Renal cortex interstitium (tissue), 15 donors: ENCODE data around the gene CARS2. TPM values are rescaled to one million over a fixed set of nuclear protein-coding genes. Genes with fewer than 3 reads are reported as not detected.
A peak's percentile ranks its signal among the peaks of the same experiment; 100 is the strongest.
"Not testable (repeated sequence)": the region's sequence is repeated elsewhere in the genome, so short reads cannot be mapped to it uniquely, and the experiment has no call there.

Experiments
- DNase-seq, 11 donors: peaks; one replicate each; pipeline ENCODE4 v3.0.0-alpha.2; 2013; ENCODE audit warnings: low read depth in 9 of 11, low spot score in 4 of 11; ENCODE audit errors: extremely low read depth in 1 of 11
- long read RNA-seq, 16 experiments: transcript quantifications; one replicate each; lab custom pipeline, GENCODE V29; 2026
- polyA plus RNA-seq, 3 donors: library from polyadenylated mRNA; unstranded; fragments of 120-200 nt; gene quantifications; one replicate each; pipeline ENCODE4 v1.2.1, GENCODE V29; 2013; ENCODE audit not compliant: insufficient read length in 3 of 3

The CARS2 gene, protein sequence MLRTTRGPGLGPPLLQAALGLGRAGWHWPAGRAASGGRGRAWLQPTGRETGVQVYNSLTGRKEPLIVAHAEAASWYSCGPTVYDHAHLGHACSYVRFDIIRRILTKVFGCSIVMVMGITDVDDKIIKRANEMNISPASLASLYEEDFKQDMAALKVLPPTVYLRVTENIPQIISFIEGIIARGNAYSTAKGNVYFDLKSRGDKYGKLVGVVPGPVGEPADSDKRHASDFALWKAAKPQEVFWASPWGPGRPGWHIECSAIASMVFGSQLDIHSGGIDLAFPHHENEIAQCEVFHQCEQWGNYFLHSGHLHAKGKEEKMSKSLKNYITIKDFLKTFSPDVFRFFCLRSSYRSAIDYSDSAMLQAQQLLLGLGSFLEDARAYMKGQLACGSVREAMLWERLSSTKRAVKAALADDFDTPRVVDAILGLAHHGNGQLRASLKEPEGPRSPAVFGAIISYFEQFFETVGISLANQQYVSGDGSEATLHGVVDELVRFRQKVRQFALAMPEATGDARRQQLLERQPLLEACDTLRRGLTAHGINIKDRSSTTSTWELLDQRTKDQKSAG
- polyA plus RNA-seq = 10 to 100 TPM; 46.5 to 76.1 (median 73.0) TPM
- long read RNA-seq, donor 1, transcript CARS2-201 (15 exons, 1,879 nt) = major isoform, 6 of 11 reads
- long read RNA-seq, donor 1, partial matches to known transcripts = 0 of 11 reads
- long read RNA-seq, donor 1, other reads (novel, unspliced or antisense) = 0 of 11 reads
- long read RNA-seq, donor 2, transcript CARS2-201 (15 exons, 1,879 nt) = major isoform, 7 of 9 reads
- long read RNA-seq, donor 2, partial matches to known transcripts = 0 of 9 reads
- long read RNA-seq, donor 2, other reads (novel, unspliced or antisense) = 0 of 9 reads
- long read RNA-seq, donor 3, transcript CARS2-201 (15 exons, 1,879 nt) = major isoform, 15 of 124 reads
- long read RNA-seq, donor 3, partial matches to known transcripts = 83 of 124 reads
- long read RNA-seq, donor 3, other reads (novel, unspliced or antisense) = 25 of 124 reads
- long read RNA-seq, donor 4, transcript CARS2-201 (15 exons, 1,879 nt) = major isoform, 9 of 12 reads
- long read RNA-seq, donor 4, partial matches to known transcripts = 0 of 12 reads
- long read RNA-seq, donor 4, other reads (novel, unspliced or antisense) = 0 of 12 reads
- long read RNA-seq, donor 5 = 0 reads
- long read RNA-seq, donor 6, partial matches to known transcripts = 5 of 13 reads
- long read RNA-seq, donor 6, other reads (novel, unspliced or antisense) = 0 of 13 reads
- long read RNA-seq, donor 7, transcript CARS2-201 (15 exons, 1,879 nt) = major isoform, 9 of 38 reads
- long read RNA-seq, donor 7, partial matches to known transcripts = 6 of 38 reads
- long read RNA-seq, donor 7, other reads (novel, unspliced or antisense) = 22 of 38 reads
- long read RNA-seq, donor 8 = 0 reads
- long read RNA-seq, donor 9, transcript CARS2-201 (15 exons, 1,879 nt) = major isoform, 9 of 10 reads
- long read RNA-seq, donor 9, partial matches to known transcripts = 0 of 10 reads
- long read RNA-seq, donor 9, other reads (novel, unspliced or antisense) = 0 of 10 reads
- long read RNA-seq, donor 10, transcript CARS2-224 (2 exons, 3,516 nt) = major isoform, 5 of 17 reads
- long read RNA-seq, donor 10, transcript CARS2-201 (15 exons, 1,879 nt) = major isoform, 5 of 17 reads
- long read RNA-seq, donor 10, partial matches to known transcripts = 7 of 17 reads
- long read RNA-seq, donor 10, other reads (novel, unspliced or antisense) = 0 of 17 reads
- long read RNA-seq, donor 11, transcript CARS2-201 (15 exons, 1,879 nt) = major isoform, 16 of 16 reads
- long read RNA-seq, donor 11, partial matches to known transcripts = 0 of 16 reads
- long read RNA-seq, donor 11, other reads (novel, unspliced or antisense) = 0 of 16 reads
- long read RNA-seq, donor 12, partial matches to known transcripts = 0 of 6 reads
- long read RNA-seq, donor 12, other reads (novel, unspliced or antisense) = 0 of 6 reads
- long read RNA-seq, donor 13 = 0 reads
- long read RNA-seq, donor 14, transcript CARS2-201 (15 exons, 1,879 nt) = major isoform, 16 of 89 reads
- long read RNA-seq, donor 14, partial matches to known transcripts = 72 of 89 reads
- long read RNA-seq, donor 14, other reads (novel, unspliced or antisense) = 0 of 89 reads
- long read RNA-seq, donor 15, partial matches to known transcripts = 5 of 9 reads
- long read RNA-seq, donor 15, other reads (novel, unspliced or antisense) = 0 of 9 reads
- long read RNA-seq, donor 16, transcript CARS2-201 (15 exons, 1,879 nt) = major isoform, 30 of 50 reads
- long read RNA-seq, donor 16, partial matches to known transcripts = 16 of 50 reads
- long read RNA-seq, donor 16, other reads (novel, unspliced or antisense) = 0 of 50 reads

DNA sequence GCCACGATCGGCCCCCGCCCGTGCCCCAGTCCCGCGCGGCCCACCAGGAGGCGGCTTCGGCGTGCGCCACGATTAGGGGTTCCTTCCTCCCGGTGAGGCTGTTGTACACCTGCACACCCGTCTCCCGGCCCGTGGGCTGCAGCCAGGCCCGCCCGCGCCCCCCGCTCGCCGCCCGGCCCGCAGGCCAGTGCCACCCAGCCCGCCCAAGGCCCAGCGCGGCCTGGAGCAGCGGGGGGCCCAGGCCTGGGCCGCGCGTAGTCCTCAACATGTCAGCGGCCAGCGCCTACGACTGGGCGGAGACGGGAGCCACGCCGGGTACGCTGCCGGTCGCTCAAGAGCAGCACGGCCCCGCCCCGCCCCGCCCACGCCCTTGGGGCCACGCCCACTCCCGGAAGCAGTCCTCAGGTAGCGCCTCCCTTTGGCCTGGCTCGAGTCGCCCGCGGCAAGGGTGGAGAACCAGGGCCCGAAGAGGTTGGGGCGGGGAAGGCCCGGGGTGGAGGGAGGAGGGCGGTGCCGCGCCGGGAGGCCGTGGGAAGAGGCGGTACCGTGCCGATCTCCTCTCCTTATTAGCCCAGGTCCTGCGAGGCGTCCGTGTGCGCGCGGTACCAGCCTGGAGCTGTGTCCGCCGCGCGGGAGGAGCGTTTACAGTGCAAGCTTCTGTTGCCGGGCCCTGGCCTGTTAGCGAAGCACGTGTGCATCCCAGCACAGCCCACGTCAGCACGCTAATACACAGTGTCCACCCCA lies at the start of gene CARS2:
TSS of gene CARS2 (minus strand) at position 291 of the 744 bp plus-strand sequence. CDS start at position 268, 23 bp downstream.
- DNase-seq = peak in 8 of 11 donors; percentile 84 to 93 (median 90)

DNA sequence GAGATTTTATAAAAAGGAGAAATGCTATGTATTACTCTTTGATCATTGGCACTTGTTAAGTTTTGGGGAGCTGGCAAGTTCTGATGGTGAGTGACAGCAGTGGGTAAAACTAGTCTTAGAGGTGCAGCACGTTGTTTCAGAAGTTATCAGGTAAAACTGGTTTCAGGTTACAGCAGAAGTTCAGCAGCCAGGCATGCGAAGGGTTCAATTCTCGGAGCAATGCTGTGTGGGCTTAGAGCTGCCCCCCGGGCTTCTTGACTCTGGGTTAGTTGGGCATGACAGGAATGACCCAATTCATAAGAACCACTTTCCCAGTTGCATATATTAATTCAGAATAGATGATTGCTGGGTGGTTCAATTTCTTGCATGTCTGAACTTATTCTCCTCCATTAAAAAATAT lies 42.4 kb upstream of the CARS2 start:
- DNase-seq = no peak

DNA sequence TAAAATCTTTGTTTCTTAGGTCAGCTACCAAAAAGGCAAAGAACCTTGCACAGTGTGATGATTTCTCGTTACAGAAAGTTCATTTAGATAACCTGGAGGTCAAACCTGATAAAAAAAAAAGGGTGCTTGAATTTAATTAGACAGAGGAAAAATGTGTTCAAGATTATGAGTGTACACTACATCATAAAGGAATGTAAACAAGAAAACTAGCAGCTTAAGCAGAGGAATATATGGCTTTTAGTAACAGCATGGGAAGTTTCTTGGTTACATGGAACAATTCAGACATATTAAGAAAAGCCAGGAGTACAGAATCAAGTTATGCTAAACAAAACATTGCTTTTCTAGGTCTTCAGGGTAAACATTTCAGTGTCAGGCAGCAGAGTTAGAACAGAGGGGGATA lies 40.5 kb upstream of the CARS2 start:
- no peak for DNase-seq

DNA sequence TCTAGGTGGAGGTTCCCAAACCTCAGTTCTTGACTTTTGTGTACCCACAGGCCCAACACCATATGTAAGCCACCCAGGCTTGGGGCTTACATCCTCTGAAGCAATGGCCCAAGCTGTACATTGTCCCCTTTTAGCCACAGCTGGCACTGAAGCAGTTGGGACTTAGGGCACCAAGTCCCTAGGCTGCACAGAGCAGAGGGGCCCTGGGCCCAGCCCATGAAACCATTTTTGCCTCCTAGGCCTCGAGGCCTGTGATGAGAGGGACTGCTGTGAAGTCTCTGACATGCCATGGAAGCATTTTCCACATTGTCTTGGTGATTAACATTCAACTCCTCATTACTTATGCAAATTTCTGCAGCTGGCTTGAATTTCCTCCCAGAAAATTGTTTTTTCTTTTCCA lies 37.8 kb upstream of the CARS2 start:
- DNase-seq = no peak

DNA sequence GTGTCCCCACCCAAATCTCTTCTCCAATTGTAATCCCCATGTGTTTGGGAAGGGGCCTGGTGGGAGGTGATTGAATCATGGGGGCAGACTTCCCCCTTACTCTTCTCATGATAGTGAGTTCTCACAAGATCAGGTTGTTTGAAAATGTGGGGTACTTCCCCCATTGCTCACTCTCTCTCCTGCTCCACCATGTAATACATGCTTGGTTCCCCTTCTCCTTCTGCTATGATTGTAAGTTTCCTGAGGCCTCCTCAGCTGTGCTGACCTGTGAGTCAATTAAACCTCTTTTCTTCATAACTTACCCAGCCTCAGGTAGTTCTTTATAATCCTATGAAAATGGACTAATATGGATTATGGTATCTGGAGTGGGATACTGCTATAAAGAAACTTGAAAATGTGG lies 31.6 kb upstream of the CARS2 start:
- no peak for DNase-seq

DNA sequence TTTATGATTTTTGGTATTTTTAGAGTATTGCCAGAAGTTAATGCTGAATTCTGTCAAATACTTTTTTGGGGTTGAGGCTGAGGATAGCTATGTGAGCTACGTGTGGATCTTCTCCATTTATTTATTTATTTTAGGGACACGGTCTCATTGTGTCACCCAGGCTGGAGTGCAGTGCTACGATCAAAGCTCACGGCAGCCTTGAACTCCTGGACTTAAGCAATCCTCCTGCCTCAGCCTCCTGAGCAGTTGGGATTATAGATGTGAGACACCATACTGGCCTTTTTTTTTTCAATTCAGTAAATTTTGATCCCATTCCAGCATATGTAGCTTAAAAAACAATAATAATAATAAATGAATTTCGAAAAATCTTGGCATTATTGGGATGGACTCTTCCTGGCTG lies 28.6 kb upstream of the CARS2 start:
- no peak for DNase-seq

DNA sequence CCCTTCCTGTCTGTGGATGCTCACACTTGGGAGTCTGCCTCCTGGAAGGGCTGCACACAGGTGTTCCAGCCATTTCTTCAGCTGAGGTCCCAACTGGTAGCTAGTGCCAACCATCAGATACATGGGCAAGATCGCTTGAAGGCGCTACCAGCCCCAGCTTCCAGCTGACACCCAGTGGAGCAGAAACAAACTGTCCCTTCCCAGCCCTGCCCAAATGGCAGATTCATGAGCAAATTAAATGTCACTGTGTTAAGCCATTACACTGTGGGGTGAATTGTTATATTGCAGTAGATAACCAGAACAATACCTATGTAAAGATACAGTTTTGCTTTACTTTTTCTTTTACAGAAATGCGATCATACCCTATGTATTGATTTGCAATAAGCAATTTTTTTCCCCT lies 25.2 kb upstream of the CARS2 start:
- no peak for DNase-seq

DNA sequence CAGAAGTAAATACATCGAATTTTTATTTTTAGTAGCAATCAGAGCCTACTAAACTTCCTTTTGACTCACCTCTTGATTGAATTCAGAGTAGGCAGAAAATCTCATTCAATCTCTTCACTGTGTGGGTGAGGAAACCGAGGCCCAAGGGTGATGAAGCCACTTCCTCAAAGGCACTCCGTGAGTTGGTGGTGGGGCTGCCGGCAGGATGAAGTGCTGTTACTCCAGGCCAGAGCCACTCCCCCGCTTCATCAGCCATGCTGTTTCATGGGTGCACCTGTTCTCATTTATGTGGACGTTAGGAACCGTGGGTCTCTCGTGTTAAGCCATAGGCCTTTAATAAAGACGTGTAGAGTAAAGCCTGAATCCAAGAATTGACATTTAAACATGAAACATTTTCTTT lies 20.8 kb upstream of the CARS2 start:
- no peak for DNase-seq

DNA sequence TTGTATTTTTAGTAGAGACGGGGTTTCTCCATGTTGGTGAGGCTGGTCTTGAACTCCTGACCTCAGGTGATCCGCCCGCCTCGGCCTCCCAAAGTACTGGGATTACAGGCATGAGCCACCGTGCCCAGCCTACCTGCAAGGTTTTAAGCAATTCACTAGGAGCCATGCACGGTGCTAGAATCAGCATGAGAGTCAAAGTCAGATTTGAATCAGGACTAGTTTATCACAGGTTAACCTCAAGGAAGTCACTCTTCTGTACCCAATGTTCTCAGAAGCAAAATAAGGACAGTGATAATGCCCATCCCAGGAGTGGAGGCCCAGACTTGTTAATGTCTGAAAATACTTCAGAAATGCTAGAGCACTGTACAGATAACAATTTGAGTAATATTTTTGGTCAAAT lies 20.2 kb upstream of the CARS2 start:
- DNase-seq = not testable (repeated sequence)

DNA sequence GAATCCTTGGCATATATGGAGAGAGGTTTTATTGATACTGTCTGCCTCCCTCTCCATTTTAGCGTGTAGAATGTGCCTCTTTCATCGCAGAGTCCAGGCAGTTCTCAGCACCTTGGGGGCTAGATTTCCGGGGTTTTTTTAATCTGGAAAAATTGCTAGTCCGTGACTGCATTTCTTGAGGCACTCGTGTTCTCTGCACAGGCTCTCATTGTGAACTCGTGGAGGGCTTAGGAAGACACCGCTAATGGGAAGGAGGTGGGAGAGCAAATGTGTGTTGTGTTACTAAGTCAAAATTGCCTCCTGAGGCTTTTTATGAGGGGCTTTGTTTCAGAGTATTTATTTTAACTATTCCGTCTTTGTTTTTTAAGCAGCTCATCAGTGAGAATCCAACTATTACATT lies 17.7 kb upstream of the CARS2 start:
- DNase-seq = no peak

DNA sequence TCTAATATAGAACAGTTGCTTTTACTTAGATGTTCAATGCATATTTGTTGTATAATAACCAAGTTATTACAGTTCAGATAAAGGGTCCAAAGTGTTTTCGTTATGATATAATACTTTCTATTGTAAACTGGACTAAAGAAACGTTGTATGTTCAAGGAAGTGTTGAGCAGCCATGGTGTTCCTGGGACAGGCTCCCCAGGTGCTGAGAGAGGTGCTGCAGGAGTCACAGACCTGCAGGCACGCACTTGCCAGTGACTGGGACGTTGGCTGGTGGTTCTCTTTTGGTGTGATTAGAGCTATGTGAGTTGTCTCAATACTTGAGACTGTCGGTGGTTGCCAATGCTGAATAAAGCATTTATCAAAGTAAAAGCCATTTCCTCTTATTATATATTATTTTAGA lies 17.1 kb upstream of the CARS2 start:
- no peak for DNase-seq

DNA sequence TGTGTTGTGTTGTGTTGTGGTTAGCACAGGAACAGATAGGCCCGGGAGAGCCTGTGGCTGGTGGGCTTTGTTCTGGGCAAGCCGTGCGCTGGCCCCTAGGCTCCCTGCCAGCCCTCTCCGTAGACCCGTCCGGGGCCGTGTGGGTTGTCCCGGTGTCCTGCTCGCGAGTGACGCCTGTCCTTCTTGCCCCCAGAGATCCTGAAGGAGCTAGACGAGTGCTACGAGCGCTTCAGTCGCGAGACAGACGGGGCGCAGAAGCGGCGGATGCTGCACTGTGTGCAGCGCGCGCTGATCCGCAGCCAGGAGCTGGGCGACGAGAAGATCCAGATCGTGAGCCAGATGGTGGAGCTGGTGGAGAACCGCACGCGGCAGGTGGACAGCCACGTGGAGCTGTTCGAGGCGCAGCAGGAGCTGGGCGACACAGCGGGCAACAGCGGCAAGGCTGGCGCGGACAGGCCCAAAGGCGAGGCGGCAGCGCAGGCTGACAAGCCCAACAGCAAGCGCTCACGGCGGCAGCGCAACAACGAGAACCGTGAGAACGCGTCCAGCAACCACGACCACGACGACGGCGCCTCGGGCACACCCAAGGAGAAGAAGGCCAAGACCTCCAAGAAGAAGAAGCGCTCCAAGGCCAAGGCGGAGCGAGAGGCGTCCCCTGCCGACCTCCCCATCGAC lies 13.3 kb upstream of the CARS2 start:
- DNase-seq = no peak

DNA sequence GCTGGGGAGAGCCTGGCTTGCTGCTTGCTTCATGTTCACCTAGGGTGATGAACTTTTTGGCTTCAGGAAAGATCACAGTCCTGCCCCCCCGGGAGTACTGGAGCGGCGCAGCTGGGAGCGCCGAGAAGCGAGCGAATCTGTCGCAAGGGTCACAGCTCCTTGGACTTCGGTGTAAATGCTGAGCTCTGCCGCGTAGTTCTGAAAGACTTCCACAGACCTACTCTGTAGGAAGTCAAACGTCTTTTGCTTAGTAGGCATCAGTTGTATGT lies 10.3 kb upstream of the CARS2 start:
- peak in 1 of 11 donors; percentile 17 for DNase-seq

DNA sequence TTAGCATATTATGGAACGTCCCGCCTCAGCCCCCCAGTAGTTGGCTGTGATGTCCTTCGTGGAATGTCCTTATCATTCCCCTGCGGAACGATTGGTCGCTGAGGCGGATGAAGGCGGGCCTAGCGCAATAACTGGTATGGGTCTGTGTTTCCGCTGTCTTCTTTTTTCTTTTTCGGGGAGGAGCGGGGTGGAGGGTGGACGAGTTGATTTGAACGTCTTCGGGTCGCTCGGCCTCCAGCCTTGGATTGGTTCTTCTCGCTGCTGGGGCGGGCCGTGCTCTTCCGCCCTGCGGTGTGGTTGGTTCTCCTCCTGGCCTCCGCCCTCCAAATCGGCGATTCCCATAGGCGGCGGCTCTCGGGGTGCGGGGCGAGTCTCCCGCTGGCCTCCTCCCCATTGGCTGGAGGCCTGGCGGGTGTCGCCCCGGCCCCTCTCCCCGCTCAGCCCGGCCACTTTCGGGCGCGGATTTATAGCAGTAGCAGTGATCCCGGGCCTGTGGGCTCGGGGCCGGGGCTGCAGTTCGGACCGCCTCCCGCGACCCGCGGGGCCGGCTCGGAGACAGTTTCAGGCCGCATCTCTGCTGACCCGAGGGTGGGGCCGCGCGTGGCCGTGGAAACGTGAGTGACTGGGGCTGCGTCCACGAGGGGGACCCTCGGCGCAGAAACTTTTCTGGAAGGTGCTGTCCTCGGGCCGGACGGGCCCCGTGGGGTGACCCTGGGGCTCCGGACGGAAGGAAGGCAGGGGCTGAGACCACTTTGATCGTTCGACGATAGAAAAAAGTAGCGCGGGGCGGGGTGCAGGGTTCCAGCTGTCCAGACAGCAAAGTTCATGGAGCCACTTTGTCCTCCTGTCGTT lies 9.7 kb upstream of the CARS2 start:
- DNase-seq = peak; percentile 95 to 100 (median 99)

DNA sequence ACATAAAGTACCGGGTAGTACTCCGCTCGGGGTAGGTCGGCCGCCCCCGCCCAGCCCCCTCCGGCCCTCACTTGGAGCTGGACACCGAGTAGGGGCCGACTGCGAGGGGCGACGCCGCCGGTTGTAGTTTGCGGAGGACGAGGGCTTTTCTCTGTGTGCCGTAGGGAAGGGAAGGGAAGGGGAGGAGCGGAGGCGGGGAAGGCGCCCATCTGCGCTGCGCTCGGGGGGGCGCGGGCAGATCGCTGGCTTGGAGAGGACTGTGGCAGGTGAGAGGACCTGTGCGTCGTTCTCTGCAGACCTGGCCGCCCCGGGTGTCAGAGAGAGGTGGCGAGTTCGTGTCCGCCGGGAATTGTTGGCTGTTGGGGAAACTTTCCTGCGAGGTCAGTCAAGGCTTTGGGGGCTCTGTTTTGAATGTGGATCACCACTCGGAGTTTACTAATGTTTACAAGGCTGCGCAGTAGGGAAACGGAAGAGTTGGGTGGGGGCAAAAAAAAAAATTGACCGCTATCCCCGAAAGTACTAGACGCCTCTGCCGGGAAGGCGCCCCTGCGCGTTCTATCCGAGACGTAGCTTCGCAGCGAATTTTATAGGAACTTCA lies 9.0 kb upstream of the CARS2 start:
- DNase-seq = peak in 4 of 11 donors; percentile 34 to 47 (median 38)
